Measurements from ENCODE around the gene GRP. TPM values are rescaled to one million over a fixed set of nuclear protein-coding genes. Genes with fewer than 3 reads are reported as not detected.

GRP gene
- total and polyA plus RNA-seq, 2 donors (not counting 3 experiments of a cell fraction or from before 2014, with no cell fraction given) = not detected

DNA sequence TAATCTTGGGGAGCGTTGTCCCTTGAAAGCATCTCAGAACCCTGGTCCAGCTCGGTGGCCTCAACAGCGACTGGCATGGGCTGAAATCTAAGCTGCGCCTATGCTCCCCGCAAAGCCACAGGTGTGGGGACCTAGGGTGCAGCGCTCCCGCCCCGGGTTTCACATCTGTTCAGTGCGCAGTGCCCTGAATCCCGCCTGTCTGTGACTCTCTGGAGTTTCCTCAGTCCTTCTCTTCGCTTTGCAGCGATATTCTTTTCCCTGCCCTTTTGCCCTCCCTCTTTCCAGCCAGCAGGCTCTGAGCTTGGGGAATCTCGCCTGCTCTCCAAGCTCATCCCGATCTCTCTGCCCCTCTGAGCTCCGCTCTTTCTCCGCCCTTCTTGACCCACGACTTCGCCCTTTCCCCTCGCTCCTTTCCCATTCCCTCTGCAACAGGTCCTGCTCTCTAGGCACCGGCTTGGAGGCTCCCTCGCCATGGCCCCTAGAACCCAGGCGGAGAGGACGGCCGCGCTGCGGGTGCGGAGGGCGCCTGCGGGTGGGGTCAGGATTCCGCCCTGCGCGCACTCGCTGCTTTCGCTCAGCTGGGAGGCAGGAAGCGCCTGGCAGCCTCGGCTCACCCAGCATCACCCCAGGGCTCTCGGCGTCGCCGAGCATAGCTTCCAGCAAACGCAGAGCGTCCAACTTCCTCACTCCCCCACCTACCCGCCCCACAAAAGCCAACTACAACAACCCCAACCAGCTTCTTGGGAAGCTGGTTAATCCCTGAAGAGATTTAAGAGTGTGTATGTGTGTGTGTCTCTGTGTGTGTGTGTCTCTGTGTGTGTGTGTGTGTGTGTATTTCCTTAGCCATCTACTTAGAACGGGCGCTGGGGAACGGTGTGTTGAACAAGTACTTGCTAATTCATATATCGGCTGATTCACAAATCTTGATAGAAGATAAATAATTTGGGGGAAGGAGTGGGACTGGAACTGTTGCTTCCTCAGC, 1.1 kb downstream of the GRP start:
- POLR2A ChIA-PET = no interaction called here
- Histone ChIP-seq H3K36me3 (ENCODE audit: control insufficient read depth in 2 of 2, extremely low read depth in 1 of 2, insufficient read depth in 2 of 2, low read length in 2 of 2) (no peaks in the 10 kb centered on the region), H3K9ac (replicated peaks; ENCODE audit: extremely low read depth, insufficient read depth, low read length) (no peak overlapping the region), H3K4me3 (replicated peaks in 1 of 3; ENCODE audit: insufficient read depth in 1 of 3, low read depth in 1 of 3, low read length in 3 of 3) (no peak overlapping the region), H3K9me1 (replicated peaks; ENCODE audit: control insufficient read depth, extremely low read depth, insufficient read depth, low read length) (no peaks in the 10 kb centered on the region), H3K4me2 (ENCODE audit: insufficient read depth, low read length) (no peak overlapping the region), H2AFZ (ENCODE audit: low read depth, low read length) (no peak overlapping the region), H3K9me3 (replicated peaks; ENCODE audit: control insufficient read depth, insufficient read depth, low read length) (no peaks in the 10 kb centered on the region), H4K20me1 (replicated peaks; ENCODE audit: control insufficient read depth, extremely low read depth, insufficient read depth, low read length) (no peaks in the 10 kb centered on the region), H3K4me1 (ENCODE audit: control insufficient read depth, extremely low read depth, insufficient read depth, low read length) (no peaks in the 10 kb centered on the region), H3K27me3 (ENCODE audit: control insufficient read depth in 2 of 2, insufficient read depth in 2 of 2, low read length in 2 of 2) (peaks cover 28 to 52% of the 10 kb centered on the region in 2 experiments), H3K79me2 (ENCODE audit: control insufficient read depth, insufficient read depth, low read length) (no peaks in the 10 kb centered on the region), H3K27ac (ENCODE audit: insufficient read depth, low read depth, low read length) (no peak overlapping the region)
- no peak for DNase-seq (ENCODE audit: low read depth, low spot score)
- no peak for TF ChIP-seq JUN (IDR thresholded peaks at IDR 0.05; ENCODE audit: borderline replicate concordance, insufficient read depth, insufficient read length, low read depth)
- peak; percentile 69 for TF ChIP-seq EZH2 (IDR thresholded peaks at IDR 0.05; ENCODE audit: borderline replicate concordance, low read depth, low read length, severe bottlenecking)
- intact Hi-C loops (cut with micrococcal nuclease) (no loop called here), dilution Hi-C loops (cut with MboI; ENCODE audit: extremely low pct_ligation_motif_present, low sequenced_read_pairs) (no loop called here)
- BruUV-seq (replicated peaks) = no TSS peak
- FAIRE-seq = no peak
- CTCF ChIA-PET = no interaction called here

DNA sequence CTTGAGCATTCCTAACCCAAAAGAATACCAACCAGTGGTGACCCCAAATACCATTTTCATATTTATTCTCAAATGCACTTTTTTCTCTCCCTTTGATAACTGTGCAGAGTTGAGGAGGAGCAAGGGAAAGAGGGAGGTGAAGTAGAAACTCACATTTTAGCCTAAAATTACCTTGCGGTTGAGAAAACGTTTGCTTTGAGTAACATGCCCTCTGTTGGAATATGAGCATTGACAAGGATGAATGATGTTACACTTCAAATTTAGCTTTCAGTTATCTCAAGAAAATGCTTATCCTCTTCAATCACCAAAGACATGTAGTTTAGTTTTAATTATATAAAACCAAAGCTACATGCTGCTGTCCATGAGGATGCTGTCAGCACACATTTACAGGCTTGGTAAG, 2.4 kb downstream of the GRP start:
- ChIA-PET CTCF (interaction anchor here (1.2 kb wide), 2 partner anchors 27 to 86 kb away, joined by 3 to 5 read pairs; no protein-coding TSS in a partner anchor), POLR2A (interaction anchor here (0.6 kb wide), 1 partner anchor 154 kb away, joined by 3 read pairs; no protein-coding TSS in a partner anchor)
- intact Hi-C loops (cut with micrococcal nuclease) (no loop called here), dilution Hi-C loops (cut with MboI; ENCODE audit: extremely low pct_ligation_motif_present, low sequenced_read_pairs) (no loop called here)
- no TSS peak for BruUV-seq (replicated peaks)
- FAIRE-seq (no peak), DNase-seq (ENCODE audit: low read depth, low spot score) (no peak)
- no peak overlapping the region for H2AFZ ChIP-seq (ENCODE audit: low read depth, low read length)
- no peaks in the 10 kb centered on the region for H4K20me1 ChIP-seq (replicated peaks; ENCODE audit: control insufficient read depth, extremely low read depth, insufficient read depth, low read length)
- H3K9ac ChIP-seq (replicated peaks; ENCODE audit: extremely low read depth, insufficient read depth, low read length) = no peak overlapping the region
- no peak overlapping the region for H3K27ac ChIP-seq (ENCODE audit: insufficient read depth, low read depth, low read length)
- H3K9me1 ChIP-seq (replicated peaks; ENCODE audit: control insufficient read depth, extremely low read depth, insufficient read depth, low read length) = no peaks in the 10 kb centered on the region
- peaks cover 28 to 54% of the 10 kb centered on the region in 2 experiments for H3K27me3 ChIP-seq (ENCODE audit: control insufficient read depth in 2 of 2, insufficient read depth in 2 of 2, low read length in 2 of 2)
- TF ChIP-seq FOS (IDR thresholded peaks at IDR 0.05; ENCODE audit: borderline replicate concordance, insufficient read depth, low read length) (no peak), GATA2 (IDR thresholded peaks at IDR 0.05; ENCODE audit: insufficient read depth, insufficient read length, low read depth, low read length) (no peak), MYC (IDR thresholded peaks at IDR 0.05; ENCODE audit: low read depth, low read length) (no peak), EZH2 (IDR thresholded peaks at IDR 0.05; ENCODE audit: borderline replicate concordance, low read depth, low read length, severe bottlenecking) (no peak), POLR2AphosphoS5 (IDR thresholded peaks at IDR 0.05; ENCODE audit: insufficient read depth, low read depth, low read length) (no peak), JUN (IDR thresholded peaks at IDR 0.05; ENCODE audit: borderline replicate concordance, insufficient read depth, insufficient read length, low read depth) (no peak), POLR2A (IDR thresholded peaks at IDR 0.05; ENCODE audit: low read depth, low read length) (no peak)
- TF ChIP-seq, protein P1, sequence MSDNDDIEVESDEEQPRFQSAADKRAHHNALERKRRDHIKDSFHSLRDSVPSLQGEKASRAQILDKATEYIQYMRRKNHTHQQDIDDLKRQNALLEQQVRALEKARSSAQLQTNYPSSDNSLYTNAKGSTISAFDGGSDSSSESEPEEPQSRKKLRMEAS (IDR thresholded peaks at IDR 0.05; ENCODE audit: insufficient read depth, insufficient read length) = no peak
- TF ChIP-seq, protein P2, sequence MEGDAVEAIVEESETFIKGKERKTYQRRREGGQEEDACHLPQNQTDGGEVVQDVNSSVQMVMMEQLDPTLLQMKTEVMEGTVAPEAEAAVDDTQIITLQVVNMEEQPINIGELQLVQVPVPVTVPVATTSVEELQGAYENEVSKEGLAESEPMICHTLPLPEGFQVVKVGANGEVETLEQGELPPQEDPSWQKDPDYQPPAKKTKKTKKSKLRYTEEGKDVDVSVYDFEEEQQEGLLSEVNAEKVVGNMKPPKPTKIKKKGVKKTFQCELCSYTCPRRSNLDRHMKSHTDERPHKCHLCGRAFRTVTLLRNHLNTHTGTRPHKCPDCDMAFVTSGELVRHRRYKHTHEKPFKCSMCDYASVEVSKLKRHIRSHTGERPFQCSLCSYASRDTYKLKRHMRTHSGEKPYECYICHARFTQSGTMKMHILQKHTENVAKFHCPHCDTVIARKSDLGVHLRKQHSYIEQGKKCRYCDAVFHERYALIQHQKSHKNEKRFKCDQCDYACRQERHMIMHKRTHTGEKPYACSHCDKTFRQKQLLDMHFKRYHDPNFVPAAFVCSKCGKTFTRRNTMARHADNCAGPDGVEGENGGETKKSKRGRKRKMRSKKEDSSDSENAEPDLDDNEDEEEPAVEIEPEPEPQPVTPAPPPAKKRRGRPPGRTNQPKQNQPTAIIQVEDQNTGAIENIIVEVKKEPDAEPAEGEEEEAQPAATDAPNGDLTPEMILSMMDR (IDR thresholded peaks at IDR 0.05; ENCODE audit: extremely low read depth in 1 of 2, insufficient read depth in 1 of 2, low read depth in 1 of 2, low read length in 2 of 2) = no peak
- H3K36me3 ChIP-seq (ENCODE audit: control insufficient read depth in 2 of 2, extremely low read depth in 1 of 2, insufficient read depth in 2 of 2, low read length in 2 of 2) = no peaks in the 10 kb centered on the region
- no peaks in the 10 kb centered on the region for H3K4me1 ChIP-seq (ENCODE audit: control insufficient read depth, extremely low read depth, insufficient read depth, low read length)
- H3K4me2 ChIP-seq (ENCODE audit: insufficient read depth, low read length) = no peak overlapping the region
- H3K4me3 ChIP-seq (replicated peaks in 1 of 3; ENCODE audit: insufficient read depth in 1 of 3, low read depth in 1 of 3, low read length in 3 of 3) = no peak overlapping the region
- H3K9me3 ChIP-seq (replicated peaks; ENCODE audit: control insufficient read depth, insufficient read depth, low read length) = no peaks in the 10 kb centered on the region
- H3K79me2 ChIP-seq (ENCODE audit: control insufficient read depth, insufficient read depth, low read length) = no peaks in the 10 kb centered on the region
